Measurements from ENCODE around the gene EPB41L3.

GRCh38 chr18:5506174-5506573, 37.6 kb downstream of the EPB41L3 start:
- TF ChIP-seq RAD21 (conservative IDR thresholded peaks at IDR 0.05 in 1 of 2, IDR thresholded peaks at IDR 0.05 in 1 of 2) (no peak), SMC3 (IDR thresholded peaks at IDR 0.05) (no peak), CTCF (IDR thresholded peaks at IDR 0.05) (no peak), EP300 (IDR thresholded peaks at IDR 0.05) (no peak), NPAS2 (CRISPR knock-in tag; IDR thresholded peaks at IDR 0.05; ENCODE audit: borderline replicate concordance) (no peak), CBX8 (IDR thresholded peaks at IDR 0.05) (no peak), KDM1A (IDR thresholded peaks at IDR 0.05; ENCODE audit: low read depth) (no peak), POLR2A (IDR thresholded peaks at IDR 0.05; ENCODE audit: low read length) (no peak)

Measured in A549 (cell line).